GM23248 (cell line): ENCODE data around the gene SMAD1. TPM values are rescaled to one million over a fixed set of nuclear protein-coding genes. Genes with fewer than 3 reads are reported as not detected.

Experiments
- DNase-seq: peaks from one replicate; pipeline ENCODE4 v3.0.0-alpha.2; 2015
- H2AFZ ChIP-seq: fragments of 200-600 bp; sonication (generic); 2 replicates; pipeline ENCODE4 v1.6.1; 2016; ENCODE audit warnings: antibody characterized with exemption
- H3F3A ChIP-seq: fragments of 200-600 bp; sonication (generic); 2 replicates; pipeline ENCODE4 v1.6.1; 2016; ENCODE audit warnings: mild to moderate bottlenecking, antibody characterized with exemption, mixed run types; ENCODE audit not compliant: insufficient read depth
- H3K27ac ChIP-seq: fragments of 200-600 bp; sonication (generic); 2 replicates; pipeline ENCODE4 v1.5.1; 2016; ENCODE audit warnings: mild to moderate bottlenecking
- H3K27me3 ChIP-seq: fragments of 200-600 bp; sonication (generic); replicated peaks from 2 replicates; pipeline ENCODE4 v1.6.1; 2016; ENCODE audit warnings: mild to moderate bottlenecking; ENCODE audit not compliant: insufficient read depth
- H3K36me3 ChIP-seq: fragments of 200-600 bp; sonication (generic); 2 replicates; pipeline ENCODE4 v1.6.1; 2016; ENCODE audit warnings: low read depth, mild to moderate bottlenecking
- H3K4me1 ChIP-seq: fragments of 200-600 bp; sonication (generic); 2 replicates; pipeline ENCODE4 v1.6.1; 2016; ENCODE audit warnings: mild to moderate bottlenecking; ENCODE audit not compliant: insufficient read depth
- H3K4me2 ChIP-seq: fragments of 200-600 bp; sonication (generic); one replicate; pipeline ENCODE4 v1.6.1; 2016; ENCODE audit warnings: mild to moderate bottlenecking; ENCODE audit not compliant: unreplicated experiment
- H3K4me3 ChIP-seq: fragments of 200-600 bp; sonication (generic); 2 replicates; pipeline ENCODE4 v1.5.1; 2016; ENCODE audit warnings: mild to moderate bottlenecking
- H3K79me2 ChIP-seq: fragments of 200-600 bp; sonication (generic); 2 replicates; pipeline ENCODE4 v1.6.1; 2016; ENCODE audit warnings: mild to moderate bottlenecking; ENCODE audit not compliant: insufficient read depth
- H3K9ac ChIP-seq: fragments of 200-600 bp; sonication (generic); 2 replicates; pipeline ENCODE4 v1.6.1; 2016; ENCODE audit warnings: mild to moderate bottlenecking
- H3K9me2 ChIP-seq: fragments of 200-600 bp; sonication (generic); 2 replicates; pipeline ENCODE4 v1.6.1; 2016; ENCODE audit warnings: mixed run types, mild to moderate bottlenecking, moderate library complexity; ENCODE audit not compliant: insufficient read depth
- H3K9me3 ChIP-seq: fragments of 200-600 bp; sonication (generic); one replicate; pipeline ENCODE4 v1.6.1; 2017; ENCODE audit warnings: low read depth
- H4K20me1 ChIP-seq: fragments of 200-600 bp; sonication (generic); 2 replicates; pipeline ENCODE4 v1.6.0; 2016; ENCODE audit not compliant: insufficient read depth
- EZH2 ChIP-seq: fragments of 200-600 bp; sonication (generic); IDR thresholded peaks from 2 replicates; pipeline ENCODE4 v1.6.1; 2018; ENCODE audit warnings: antibody characterized with exemption, mild to moderate bottlenecking; ENCODE audit not compliant: insufficient read depth, poor library complexity, severe bottlenecking
- EZH2phosphoT487 ChIP-seq: fragments of 200-600 bp; sonication (generic); IDR thresholded peaks from 2 replicates; pipeline ENCODE4 v1.6.1; 2018; ENCODE audit warnings: antibody characterized with exemption, moderate library complexity, mild to moderate bottlenecking, low read depth; ENCODE audit not compliant: insufficient read depth
- whole genome bisulfite sequencing, 2 experiments: methylation state at CpG; one replicate each; pipeline ENCODE4 v1.1.6; 2015 to 2017; ENCODE audit warnings: low lambda C conversion rate in 2 of 2, low coverage in 1 of 2; ENCODE audit errors: missing lambda C conversion rate in 2 of 2; 5-methylcytosine and 5-hydroxymethylcytosine counted together
- in situ Hi-C: fragments of 300-500 bp; cut with MboI; formaldehyde crosslinking; loops from 2 replicates; pipeline ENCODE4 v1.15.0; 2020
- polyA plus RNA-seq: library from polyadenylated mRNA; unstranded; fragments of >200 nt; fragmentation: Nextera tagmentation; extraction: Ambion mirVana; gene quantifications from 2 replicates; pipeline ENCODE4 v1.2.1, GENCODE V29; 2016
- total RNA-seq: library from RNA; depleted of rRNA; stranded (reverse); fragments of >200 nt; shearing (Covaris generic); gene quantifications from 2 replicates; pipeline ENCODE4 v1.2.3, GENCODE V29; 2014

SMAD1 gene
- total and polyA plus RNA-seq, 2 experiments from 2014 or later, result 20.2 to 24.0 TPM

- Histone ChIP-seq H3K36me3 (peaks cover 6% of the 10 kb centered on the region; the same call in 1 of the 2 replicates), H3K27me3 (no peaks in the 10 kb centered on the region), H3K9me3 (no peaks in the 10 kb centered on the region), H3K4me2 (no peak overlapping the region), H3K9ac (no peak overlapping the region), H3K27ac (no peak overlapping the region), H3K4me1 (no peaks in the 10 kb centered on the region), H3K9me2 (no peaks in the 10 kb centered on the region), H4K20me1 (no peaks in the 10 kb centered on the region), H3K79me2 (no peaks in the 10 kb centered on the region), H3F3A (no peaks in the 10 kb centered on the region; the same call in 1 of the 2 replicates), H2AFZ (no peak overlapping the region), H3K4me3 (no peak overlapping the region)
- DNase-seq, result no peak
- in situ Hi-C loops, result loop anchor here (25.0 kb wide), 1 partner anchor 315 kb away; no protein-coding TSS in a partner anchor
- TF ChIP-seq EZH2 (no peak), EZH2phosphoT487 (no peak)
- 96 to 97% methylated on average over 4 of the region's 4 CpGs for WGBS, 2 experiments
Observed at GRCh38 chr4:145552181-145552822, 70.6 kb downstream of the SMAD1 start.

GRCh38 chr4:145553375-145553774 is 71.7 kb downstream of the SMAD1 start:
- Histone ChIP-seq H3K4me2 (no peak overlapping the region), H2AFZ (no peak overlapping the region), H3K27me3 (no peaks in the 10 kb centered on the region), H3F3A (no peaks in the 10 kb centered on the region; the same call in 1 of the 2 replicates), H3K4me3 (no peak overlapping the region), H3K9me3 (no peaks in the 10 kb centered on the region), H3K27ac (no peak overlapping the region), H3K4me1 (no peaks in the 10 kb centered on the region), H4K20me1 (no peaks in the 10 kb centered on the region), H3K79me2 (no peaks in the 10 kb centered on the region), H3K9me2 (no peaks in the 10 kb centered on the region), H3K36me3 (no peaks in the 10 kb centered on the region; the same call in 1 of the 2 replicates), H3K9ac (no peak overlapping the region)
- in situ Hi-C loops, result loop anchor here (25.0 kb wide), 1 partner anchor 316 kb away; no protein-coding TSS in a partner anchor
- DNase-seq, result no peak
- 97 to 100% methylated on average over 4 of the region's 4 CpGs for WGBS, 2 experiments
- TF ChIP-seq EZH2 (no peak), EZH2phosphoT487 (no peak)

GRCh38 chr4:145554691-145555090 is 73.0 kb downstream of the SMAD1 start:
- Histone ChIP-seq H3K79me2 (no peaks in the 10 kb centered on the region), H4K20me1 (no peaks in the 10 kb centered on the region), H3K4me3 (no peak overlapping the region), H3K27ac (no peak overlapping the region), H3K4me2 (no peak overlapping the region), H3K9me3 (no peaks in the 10 kb centered on the region), H3K9me2 (no peaks in the 10 kb centered on the region), H3F3A (no peaks in the 10 kb centered on the region; the same call in 1 of the 2 replicates), H3K4me1 (no peaks in the 10 kb centered on the region), H3K36me3 (peaks cover 9% of the 10 kb centered on the region), H3K9ac (no peak overlapping the region), H2AFZ (no peak overlapping the region), H3K27me3 (no peaks in the 10 kb centered on the region)
- no peak for DNase-seq
- in situ Hi-C loops, result loop anchor here (25.0 kb wide), 1 partner anchor 317 kb away; no protein-coding TSS in a partner anchor
- no peak for TF ChIP-seq EZH2phosphoT487
- no peak for TF ChIP-seq EZH2
- 96 to 98% methylated on average over 1 of the region's 1 CpG for WGBS, 2 experiments

- Histone ChIP-seq H2AFZ (no peak overlapping the region), H3K9me3 (no peaks in the 10 kb centered on the region), H3K27me3 (no peaks in the 10 kb centered on the region), H4K20me1 (no peaks in the 10 kb centered on the region), H3F3A (no peaks in the 10 kb centered on the region; the same call in 1 of the 2 replicates), H3K9me2 (no peaks in the 10 kb centered on the region), H3K4me1 (no peaks in the 10 kb centered on the region), H3K9ac (no peak overlapping the region), H3K4me2 (no peak overlapping the region), H3K27ac (no peak overlapping the region), H3K79me2 (no peaks in the 10 kb centered on the region), H3K4me3 (no peak overlapping the region), H3K36me3 (peaks cover 9% of the 10 kb centered on the region)
- TF ChIP-seq EZH2 (no peak), EZH2phosphoT487 (no peak)
- peak; percentile 82 for DNase-seq
- WGBS, 2 experiments, result 10 to 13% methylated on average over 3 of the region's 3 CpGs
- in situ Hi-C loops, result loop anchor here (25.0 kb wide), 1 partner anchor 320 kb away; no protein-coding TSS in a partner anchor
Observed at GRCh38 chr4:145557720-145558119, 76.1 kb downstream of the SMAD1 start.
